Muscle of arm (tissue), 12 donors: Measurements from ENCODE around the gene CLASP1. TPM values are rescaled to one million over a fixed set of nuclear protein-coding genes. Genes with fewer than 3 reads are reported as not detected.

ENCODE experiments used
- DNase-seq: peaks from one replicate; pipeline ENCODE4 v3.0.0-alpha.2; 2013
- polyA plus RNA-seq, 12 donors: library from polyadenylated mRNA; unstranded; fragments of 120-200 nt; gene quantifications; one replicate each; pipeline ENCODE4 v1.2.1, GENCODE V29; 2013; ENCODE audit not compliant: insufficient read length in 12 of 12

Gene CLASP1
- polyA plus RNA-seq, 12 donors: 41.5 to 86.0 (median 58.7) TPM

DNA sequence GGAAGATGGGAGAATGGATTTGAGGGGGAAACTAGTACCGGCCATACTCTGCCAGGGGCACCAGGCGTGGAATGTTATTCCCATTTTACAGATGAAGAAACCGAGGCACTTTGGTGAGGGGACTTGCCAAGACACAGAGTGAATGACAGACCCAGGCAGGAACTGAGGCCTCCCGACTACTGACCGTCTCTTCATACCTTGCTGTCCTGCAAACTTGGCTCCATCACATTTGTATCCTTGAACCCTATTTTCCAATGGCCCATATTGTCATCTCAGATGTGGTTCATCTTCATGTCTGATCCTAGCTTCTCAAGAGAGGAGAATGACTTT, 358.0 kb downstream of the CLASP1 start:
- DNase-seq: no peak

DNA sequence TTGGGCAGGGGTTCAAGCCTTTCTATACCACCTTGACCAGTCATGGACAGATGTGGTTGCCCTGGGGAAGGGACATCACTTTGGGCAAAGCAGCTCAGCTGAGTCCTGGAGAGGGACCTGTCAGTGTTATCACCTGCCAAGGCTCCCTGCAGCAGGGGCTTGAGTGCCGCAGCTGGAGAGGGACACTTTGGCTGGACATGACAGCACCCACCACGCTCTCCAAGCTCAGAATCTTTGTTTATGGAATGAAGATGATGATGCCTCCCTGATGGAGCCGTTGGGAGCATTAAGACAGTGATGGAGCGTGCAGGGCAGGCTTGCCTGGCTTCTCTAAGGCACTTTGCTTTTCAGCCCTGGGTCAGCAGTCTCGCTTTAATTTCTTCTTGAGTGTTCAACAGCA, 360.0 kb downstream of the CLASP1 start:
- DNase-seq: no peak

DNA sequence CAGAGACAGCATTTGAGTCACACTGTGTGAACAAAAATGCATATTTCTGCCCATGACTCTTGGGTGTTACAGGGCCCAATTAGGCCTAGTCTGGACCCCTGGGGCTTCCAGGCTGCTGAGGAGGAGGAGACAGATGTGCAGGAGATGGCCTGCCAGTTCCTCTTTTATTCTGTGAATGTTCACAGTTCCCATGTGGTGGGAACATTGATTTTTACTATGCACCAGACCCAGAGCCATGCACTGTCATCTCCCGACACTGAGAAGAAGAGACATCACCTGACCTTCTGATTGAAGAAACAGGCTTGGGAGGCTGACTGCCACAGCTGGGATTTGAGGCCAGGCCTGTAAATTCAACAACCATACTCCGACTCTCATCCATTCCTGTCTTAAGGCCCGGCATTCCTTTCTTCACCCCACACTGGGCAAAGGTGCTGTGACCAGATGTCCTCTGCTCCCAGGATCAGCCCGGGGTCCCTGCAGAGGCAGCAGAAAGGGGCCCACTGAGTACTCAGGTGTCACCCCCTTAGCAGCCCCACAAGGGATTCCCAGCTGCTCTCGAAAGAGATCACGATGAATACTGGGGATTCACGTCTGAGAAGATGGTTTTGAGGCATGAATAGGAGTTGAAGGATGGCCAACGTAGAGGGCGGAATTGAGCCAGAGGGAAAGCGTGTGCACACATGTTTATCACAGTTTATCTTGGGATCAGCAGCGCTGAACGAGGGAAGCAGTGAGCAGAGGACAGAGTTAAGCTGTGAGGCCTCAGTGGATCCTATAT, 360.6 kb downstream of the CLASP1 start:
- no peak for DNase-seq

DNA sequence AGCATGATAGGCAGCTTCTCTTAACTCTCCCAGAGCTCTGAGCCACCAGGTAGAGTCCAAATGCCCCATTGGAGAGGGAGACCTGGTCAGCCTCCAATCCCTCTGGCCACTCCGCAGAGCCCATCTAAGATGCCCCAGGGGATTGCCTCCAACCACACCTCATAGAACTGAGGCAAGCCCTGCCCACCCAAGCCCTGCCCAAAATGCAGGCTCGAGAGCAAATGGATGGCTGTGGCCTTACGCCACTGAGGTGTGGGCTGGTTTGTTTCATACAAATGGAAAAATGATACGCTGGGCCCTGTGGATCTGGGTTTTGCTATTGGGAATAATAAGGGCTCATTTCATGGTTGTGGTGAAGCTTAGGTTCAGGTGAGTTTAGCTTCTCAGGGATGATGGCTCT, 361.3 kb downstream of the CLASP1 start:
- no peak for DNase-seq

Other genes starting within 250 kb of the CLASP1 start
- 1 to 10 TPM in 1 of 12 donors, not detected in 11; 2.8 TPM for gene RNU4ATAC, start 118.6 kb downstream of the CLASP1 start, polyA plus RNA-seq
- gene NIFK, start 87.4 kb upstream of the CLASP1 start, polyA plus RNA-seq: 100 to 1,000 TPM in 1 of 12 donors, 10 to 100 TPM in 10, not detected in 1; 52.0 to 152 (median 64.5) TPM
- 10 to 100 TPM in 11 of 12 donors, not detected in 1; 47.3 to 99.3 (median 58.7) TPM for gene TSN, start 106.2 kb upstream of the CLASP1 start, polyA plus RNA-seq